GOT3 (cell line): ENCODE measurements around the gene SERF1B.
"Not testable (repeated sequence)": the region's sequence is repeated elsewhere in the genome, so short reads cannot be mapped to it uniquely, and the experiment has no call there.

Source experiments
- DNase-seq: peaks from one replicate; lab custom pipeline; 2025; ENCODE audit warnings: mixed read lengths; lab: John Stamatoyannopoulos, UW

Gene SERF1B

GRCh38 chr5:70025106-70025844 is at the start of gene SERF1B:
SERF1B (plus strand) TSS chr5:70025251; CDS start chr5:70025452, 201 bp downstream.
- not testable (repeated sequence) for DNase-seq

- DNase-seq, result not testable (repeated sequence)
Measured at GRCh38 chr5:69991713-69992112, 33.3 kb upstream of the SERF1B start.

GRCh38 chr5:69995535-69995934 is 29.5 kb upstream of the SERF1B start:
- not testable (repeated sequence) for DNase-seq

- DNase-seq, result not testable (repeated sequence)
Measured at GRCh38 chr5:70020660-70021059, 4.4 kb upstream of the SERF1B start.

- not testable (repeated sequence) for DNase-seq
Measured at GRCh38 chr5:70025845-70026145, 744 bp downstream of the SERF1B start.

GRCh38 chr5:70031204-70031603 is 6.2 kb downstream of the SERF1B start:
- not testable (repeated sequence) for DNase-seq

GRCh38 chr5:70041411-70041810 is 16.4 kb downstream of the SERF1B start:
- not testable (repeated sequence) for DNase-seq

- not testable (repeated sequence) for DNase-seq
Measured at GRCh38 chr5:70049790-70050142, 24.7 kb downstream of the SERF1B start.

GRCh38 chr5:70056289-70056942 is 31.4 kb downstream of the SERF1B start:
- DNase-seq, result not testable (repeated sequence)

GRCh38 chr5:70057140-70057539 is 32.1 kb downstream of the SERF1B start:
- DNase-seq, result not testable (repeated sequence)

GRCh38 chr5:70077632-70078031 is 52.6 kb downstream of the SERF1B start:
- not testable (repeated sequence) for DNase-seq

- DNase-seq, result not testable (repeated sequence)
Measured at GRCh38 chr5:70088907-70089464, 63.9 kb downstream of the SERF1B start.

GRCh38 chr5:70091776-70092175 is 66.7 kb downstream of the SERF1B start:
- DNase-seq, result not testable (repeated sequence)
